ENCODE measurements around the gene PDZD4.
"Not testable (repeated sequence)": the region's sequence is repeated elsewhere in the genome, so short reads cannot be mapped to it uniquely, and the experiment has no call there.

- TF ChIP-seq CTCF, POLR2AphosphoS5, POLR2A, EP300 (IDR thresholded peaks at IDR 0.05): not testable (repeated sequence)
Measured at GRCh38 chrX:153818064-153818463, 12.3 kb downstream of the PDZD4 start.

Measured in stomach (tissue), 4 donors.